Right cardiac atrium (tissue), 5 donors: ENCODE measurements around the gene CATSPER4. TPM values are rescaled to one million over a fixed set of nuclear protein-coding genes. Genes with fewer than 3 reads are reported as not detected.
A peak's percentile ranks its signal among the peaks of the same experiment; 100 is the strongest.
"Not testable (repeated sequence)": the region's sequence is repeated elsewhere in the genome, so short reads cannot be mapped to it uniquely, and the experiment has no call there.

Source experiments
- ATAC-seq, 2 donors: fragments of 200-7000 bp; cut with Tn5 transposase; one replicate each; pipeline versions ENCODE4 v1.8.0 to v1.9.1; 2020; ENCODE audit warnings: moderate library complexity in 2 of 2, mild to moderate bottlenecking in 1 of 2
- DNase-seq, 3 donors: peaks; one replicate each; pipeline ENCODE4 v3.0.0-alpha.2; 2020
- H3K27ac ChIP-seq: one replicate; pipeline ENCODE4 v1.5.1; 2013; ENCODE audit warnings: mild to moderate bottlenecking, low read length, control low read depth, moderate library complexity
- H3K27me3 ChIP-seq: one replicate; pipeline ENCODE4 v1.6.1; 2013; ENCODE audit not compliant: control insufficient read depth, insufficient read depth
- H3K4me1 ChIP-seq: one replicate; pipeline ENCODE4 v1.6.1; 2013; ENCODE audit warnings: low read length; ENCODE audit not compliant: control insufficient read depth, insufficient read depth
- H3K4me3 ChIP-seq: one replicate; pipeline ENCODE4 v1.5.1; 2013; ENCODE audit warnings: low read length, control low read depth
- H3K9me3 ChIP-seq: one replicate; pipeline ENCODE4 v1.6.1; 2013; ENCODE audit warnings: low read length; ENCODE audit not compliant: control insufficient read depth
- WGBS: extraction: QIAGEN DNeasy Blood & Tissue Kit; methylation state at CpG from one replicate; pipeline ENCODE4 v1.1.7; 2013; 5-methylcytosine and 5-hydroxymethylcytosine counted together
- intact Hi-C, 4 donors: fragments of 100-400 bp; cut with DNase I; formaldehyde crosslinking; loops; one replicate each; pipeline versions ENCODE4 v1.11.0 to v1.14.0; 2022 to 2023
- polyA plus RNA-seq: library from polyadenylated mRNA; stranded (reverse); fragments of 200-250 nt; gene quantifications from one replicate; pipeline ENCODE4 v1.2.3, GENCODE V29; 2013
- total RNA-seq, 4 donors: library from RNA; stranded (reverse); fragmentation: NEBNext Ultra II Directional; extraction: Animal tissue kit (Norgen Biotek cat#: 25700); gene quantifications; one replicate each; pipeline ENCODE4 v1.2.1, GENCODE V29; 2021
- donor health status: healthy with polysubstance abuse.
- donor health status: DM: no; HTN: yes; CAD: no.
- donor health status: DM: no; HTN: no; CAD: no.
- donor health status: DM: no; HTN: yes; CAD: no; lungs with severe emphysema.
- donor health status: DM: yes; HTN: yes; CAD: no.

The CATSPER4 gene
- total and polyA plus RNA-seq, 5 donors = not detected

DNA sequence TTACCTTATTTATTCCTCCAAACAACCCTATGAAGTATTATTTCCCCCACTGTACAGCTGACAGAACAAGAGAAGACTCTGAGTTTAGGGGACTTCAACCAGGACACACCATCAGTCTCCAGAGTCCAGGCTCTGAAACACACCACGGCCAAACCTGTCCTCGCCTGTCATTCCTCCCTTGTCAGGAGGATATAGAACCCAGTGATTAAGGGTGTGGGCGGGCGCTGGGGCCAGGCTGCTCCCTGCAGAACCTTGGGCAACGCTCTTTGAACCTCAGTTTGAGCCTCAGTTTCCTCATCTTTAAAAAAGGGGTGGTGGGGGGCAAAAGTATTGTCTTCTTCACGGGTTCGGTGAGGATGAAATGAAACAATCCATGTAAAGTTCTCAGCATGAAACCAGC is 34.2 kb downstream of the CATSPER4 start:
- H3K4me1 ChIP-seq = no peaks in the 10 kb centered on the region
- DNase-seq (no peak), ATAC-seq (no peak)
- 74% methylated on average over 7 of the region's 7 CpGs for WGBS
- H3K9me3 ChIP-seq = no peaks in the 10 kb centered on the region
- intact Hi-C loops = no loop called here
- no peak overlapping the region for H3K27ac ChIP-seq
- no peaks in the 10 kb centered on the region for H3K27me3 ChIP-seq
- no peak overlapping the region for H3K4me3 ChIP-seq

DNA sequence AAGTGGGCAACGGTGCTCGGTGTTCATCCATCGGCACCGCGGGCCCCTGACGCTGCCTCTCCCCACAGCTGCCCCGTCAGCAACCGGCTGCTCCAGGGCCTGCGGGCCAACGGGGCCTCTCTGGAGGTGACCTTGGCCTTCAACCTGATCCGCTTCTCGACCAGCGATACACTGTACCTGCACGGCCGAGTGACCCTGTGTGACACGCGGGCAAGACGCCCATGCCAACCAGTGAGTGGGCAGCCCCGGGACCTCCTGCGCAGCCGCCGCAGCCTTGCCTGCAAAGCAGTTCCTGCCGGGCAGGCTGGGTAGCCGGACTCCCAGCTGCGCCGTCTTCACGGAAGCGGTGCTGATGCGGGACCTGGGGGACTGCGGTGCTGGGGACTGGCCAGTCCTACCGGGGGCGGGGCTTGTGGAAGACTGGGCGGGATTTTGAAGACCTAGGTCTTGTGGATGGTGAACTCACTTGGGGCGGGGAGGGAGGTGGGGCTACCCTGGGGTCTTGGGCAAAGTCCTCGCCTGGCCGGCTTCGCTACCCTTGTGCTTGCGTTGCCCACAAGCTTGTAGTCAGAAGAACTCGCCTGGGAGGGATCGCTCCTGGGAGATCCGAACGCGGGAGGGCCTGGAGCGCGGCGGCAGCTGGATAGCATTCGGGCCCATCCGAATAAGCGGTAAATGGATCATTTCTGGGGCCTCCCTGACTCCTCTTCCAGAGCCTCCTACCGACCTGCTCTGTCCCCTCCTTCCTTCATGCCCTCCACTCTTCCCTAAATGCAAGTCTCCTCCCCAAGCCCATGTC is 34.8 kb downstream of the CATSPER4 start:
- DNase-seq (peak; percentile 66 to 87 (median 86)), ATAC-seq (peak; percentile 91 to 92)
- Histone ChIP-seq H3K4me3 (peak overlapping the region; percentile 19), H3K27me3 (no peaks in the 10 kb centered on the region), H3K9me3 (no peaks in the 10 kb centered on the region), H3K4me1 (no peaks in the 10 kb centered on the region), H3K27ac (no peak overlapping the region)
- 8% methylated on average over 50 of the region's 50 CpGs for WGBS
- intact Hi-C loops = no loop called here

DNA sequence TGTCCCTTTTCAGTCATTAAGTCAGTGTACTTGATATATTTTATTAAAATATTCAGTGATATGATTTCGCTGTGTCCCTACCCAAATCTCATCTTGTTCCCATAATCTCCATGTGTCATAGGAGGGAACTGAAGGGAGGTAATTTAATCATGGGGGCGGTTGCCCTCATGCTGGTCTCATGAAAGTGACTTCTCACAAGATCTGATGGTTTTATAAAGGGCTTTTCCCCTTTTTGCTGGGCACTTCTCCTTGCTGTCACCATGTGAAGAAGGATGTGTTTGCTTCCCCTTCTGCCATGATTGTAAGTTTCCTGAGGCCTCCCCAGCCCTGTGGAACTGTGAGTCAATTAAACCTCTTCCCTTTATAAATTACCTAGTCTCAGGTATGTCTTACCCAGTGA is 40.3 kb downstream of the CATSPER4 start:
- not testable (repeated sequence) for H3K4me3 ChIP-seq, ATAC-seq, H3K27ac ChIP-seq, H3K27me3 ChIP-seq, H3K4me1 ChIP-seq, H3K9me3 ChIP-seq, DNase-seq
- WGBS = 82% methylated on average over 2 of the region's 2 CpGs
- intact Hi-C loops = loop anchor here in 1 of 4 donors (10.0 kb wide), 1 partner anchor 66 kb away; the partner anchor contains the start of genes C1orf232 and ZNF593

DNA sequence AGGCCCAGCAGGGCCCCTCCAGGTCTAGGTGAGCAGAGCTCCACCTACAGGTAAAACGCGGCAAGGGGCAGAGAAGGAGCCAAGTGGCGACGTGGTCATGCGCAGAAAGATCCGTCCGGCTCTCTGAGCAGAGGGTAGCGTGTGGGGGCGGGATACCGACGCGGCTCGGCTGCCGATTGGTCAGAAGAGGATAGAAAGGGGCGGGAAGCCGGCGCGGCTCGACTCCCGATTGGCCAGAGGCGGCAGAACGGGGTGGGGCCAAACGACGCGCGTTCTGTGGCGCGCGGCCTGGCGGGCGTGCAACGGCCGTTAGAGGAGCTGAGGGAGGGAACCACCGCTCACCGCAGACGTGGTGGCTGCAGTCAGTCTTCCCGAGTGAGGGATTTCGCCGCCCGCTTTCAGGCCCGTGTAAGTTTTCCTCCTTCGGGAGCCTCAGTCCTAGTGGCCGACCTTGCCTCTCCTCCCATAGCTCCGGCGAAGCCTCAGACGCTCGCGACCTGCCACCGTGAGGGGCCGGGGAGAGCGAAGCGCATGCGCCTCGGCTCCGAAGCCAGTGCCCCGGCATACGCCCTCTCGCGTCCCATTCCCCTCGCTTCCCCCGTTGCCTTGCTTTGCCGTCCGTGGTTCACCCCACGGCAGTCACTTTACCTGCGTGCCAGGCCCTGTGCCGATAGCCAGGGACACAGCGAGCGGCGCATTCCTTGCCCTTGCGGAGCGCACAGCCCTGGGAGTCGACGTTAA is 43.7 kb downstream of the CATSPER4 start, which contains the start of gene CEP85:
CEP85 (plus strand) TSS at position 298 of the 741 bp plus-strand sequence. CDS start 5,584 bp downstream, outside the sequence.
- DNase-seq = peak; percentile 98 to 99 (median 99)
- Histone ChIP-seq H3K4me1 (no peaks in the 10 kb centered on the region), H3K27me3 (no peaks in the 10 kb centered on the region), H3K4me3 (peak within 1 kb of the TSS; percentile 54), H3K9me3 (no peaks in the 10 kb centered on the region), H3K27ac (peak within 1 kb of the TSS; percentile 62)
- intact Hi-C loops = loop anchor here in 1 of 4 donors (10.0 kb wide), 1 partner anchor 69 kb away; the partner anchor contains the start of genes C1orf232 and ZNF593
- peak; percentile 100 for ATAC-seq
- under 1% methylated on average over 73 of the region's 73 CpGs for WGBS

DNA sequence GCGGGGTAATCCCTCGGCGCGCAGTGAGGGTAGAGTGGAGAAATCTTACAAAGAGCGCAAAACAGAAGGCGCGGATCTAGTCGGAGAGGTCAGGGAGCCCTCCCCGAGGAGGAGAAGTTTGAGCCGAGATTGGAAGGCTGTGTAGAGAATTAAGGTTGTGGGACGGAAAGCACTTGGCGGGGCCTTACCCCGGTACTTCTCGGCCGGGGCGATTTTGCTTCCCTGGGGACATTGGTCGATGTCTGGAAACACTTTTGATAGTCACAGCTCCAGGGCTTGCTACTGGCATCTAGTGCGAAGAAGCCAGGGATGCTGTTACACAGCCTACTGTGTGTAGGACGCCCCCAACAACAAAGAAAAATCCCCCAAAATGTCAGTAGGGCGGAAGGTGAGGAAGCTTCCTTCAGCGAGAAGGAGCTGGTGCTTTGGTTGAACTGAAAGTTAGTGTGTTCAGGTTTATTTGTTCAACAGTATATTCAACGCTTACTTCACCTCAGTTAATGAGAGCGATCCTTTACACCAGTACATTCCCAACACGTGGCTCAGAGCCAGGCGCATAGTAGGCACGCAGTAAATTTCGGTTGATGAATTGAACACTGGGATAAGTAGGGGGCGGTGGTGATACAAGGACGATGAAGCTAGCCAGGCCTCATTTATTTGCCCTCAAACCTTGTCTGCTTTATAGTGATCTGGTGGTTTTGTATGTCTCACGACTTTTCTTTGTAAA is 44.4 kb downstream of the CATSPER4 start:
- ATAC-seq = no peak
- WGBS = 4% methylated on average over 30 of the region's 30 CpGs

DNA sequence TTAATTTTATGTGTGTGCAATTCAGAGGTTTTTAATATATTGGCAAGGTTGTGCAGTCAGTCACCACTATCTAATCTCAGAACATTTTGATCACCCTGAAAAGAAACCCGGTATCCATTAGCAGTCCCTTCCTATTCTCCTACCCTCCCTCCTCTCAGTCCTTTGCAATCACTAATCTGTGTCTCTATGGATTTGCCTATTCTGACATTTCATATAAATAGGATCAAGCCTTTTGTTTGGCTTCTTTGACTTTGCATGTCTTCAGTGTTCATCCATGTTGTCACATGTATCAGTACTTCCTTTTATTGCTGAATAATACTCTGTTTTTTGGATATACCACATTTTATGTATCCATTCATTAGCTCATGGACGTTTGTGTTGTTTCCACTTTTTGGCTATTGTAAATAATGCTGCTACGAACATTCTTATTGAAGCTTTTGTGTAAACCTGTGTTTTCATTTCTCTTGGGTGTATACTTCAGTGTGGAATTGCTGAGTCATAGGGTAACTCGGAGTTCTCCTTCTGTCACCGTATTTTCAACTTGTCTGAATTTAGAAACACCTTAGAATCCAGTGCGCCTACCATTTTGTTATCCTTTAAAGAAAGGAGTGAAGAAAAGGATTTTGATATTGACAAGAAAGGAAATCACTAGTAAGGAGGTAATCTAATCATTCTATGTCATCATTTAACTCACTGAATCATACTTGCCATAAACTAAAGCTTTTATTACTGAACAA is 47.0 kb downstream of the CATSPER4 start:
- Histone ChIP-seq H3K9me3 (no peaks in the 10 kb centered on the region), H3K4me3 (no peak overlapping the region), H3K27me3 (no peaks in the 10 kb centered on the region), H3K4me1 (no peaks in the 10 kb centered on the region), H3K27ac (no peak overlapping the region)
- no peak for ATAC-seq
- 66% methylated on average over 6 of the region's 6 CpGs for WGBS
- no peak for DNase-seq
- intact Hi-C loops = loop anchor here in 1 of 4 donors (10.0 kb wide), 1 partner anchor 73 kb away; the partner anchor contains the start of genes C1orf232 and ZNF593

More for the DNA sequence above, 44.4 kb downstream of the CATSPER4 start:
- DNase-seq = peak in 1 of 3 donors; percentile 50
- no peaks in the 10 kb centered on the region for H3K9me3 ChIP-seq
- no peaks in the 10 kb centered on the region for H3K27me3 ChIP-seq
- H3K4me1 ChIP-seq = no peaks in the 10 kb centered on the region
- intact Hi-C loops = loop anchor here in 1 of 4 donors (10.0 kb wide), 1 partner anchor 70 kb away; the partner anchor contains the start of genes C1orf232 and ZNF593
- peak overlapping the region; percentile 54 for H3K4me3 ChIP-seq
- peak overlapping the region; percentile 62 for H3K27ac ChIP-seq

DNA sequence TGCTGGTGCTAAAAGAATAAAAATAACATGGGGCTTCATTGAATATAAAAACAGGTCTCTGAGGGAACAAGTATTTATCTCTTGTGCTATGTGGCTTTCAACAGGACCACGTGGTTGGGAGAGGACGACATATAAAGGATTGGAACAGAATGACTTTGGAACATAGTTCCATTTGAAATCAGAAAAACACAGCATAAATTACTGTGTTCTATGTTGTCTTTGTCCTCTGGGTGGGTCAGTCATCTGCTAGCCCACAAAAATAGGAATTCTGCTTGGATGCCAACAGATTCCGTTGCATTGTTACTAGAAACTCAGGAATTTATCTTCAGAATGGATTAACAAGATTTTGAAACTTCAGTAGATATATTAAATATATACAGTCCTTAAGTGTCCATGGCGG is 49.5 kb downstream of the CATSPER4 start:
- H3K27ac ChIP-seq = no peak overlapping the region
- DNase-seq (no peak), ATAC-seq (no peak)
- no peaks in the 10 kb centered on the region for H3K9me3 ChIP-seq
- intact Hi-C loops = loop anchor here in 1 of 4 donors (10.0 kb wide), 1 partner anchor 75 kb away; the partner anchor contains the start of genes C1orf232 and ZNF593
- H3K4me1 ChIP-seq = no peaks in the 10 kb centered on the region
- WGBS = 66% methylated on average over 4 of the region's 4 CpGs
- no peaks in the 10 kb centered on the region for H3K27me3 ChIP-seq
- no peak overlapping the region for H3K4me3 ChIP-seq

Other genes starting within 250 kb of the CATSPER4 start
- 1 to 10 TPM; 3.9 to 5.6 (median 4.2) TPM for gene PAFAH2, start 192.5 kb upstream of the CATSPER4 start, total RNA-seq
- gene PAFAH2, start 192.5 kb upstream of the CATSPER4 start, polyA plus RNA-seq = 2.0 TPM
- gene EXTL1, start 168.8 kb upstream of the CATSPER4 start, total RNA-seq = 1 to 10 TPM in 3 of 4 donors, under 1 TPM in 1; 0.78 to 4.3 (median 2.7) TPM
- 2.2 TPM for gene EXTL1, start 168.8 kb upstream of the CATSPER4 start, polyA plus RNA-seq
- gene SLC30A2, start 144.5 kb upstream of the CATSPER4 start, total RNA-seq = under 1 TPM; 0.24 to 0.48 (median 0.41) TPM
- gene SLC30A2, start 144.5 kb upstream of the CATSPER4 start, polyA plus RNA-seq = 0.36 TPM
- 100 to 1,000 TPM; 121 to 194 (median 155) TPM for gene TRIM63, start 123.0 kb upstream of the CATSPER4 start, total RNA-seq
- gene TRIM63, start 123.0 kb upstream of the CATSPER4 start, polyA plus RNA-seq = 184 TPM
- gene PDIK1L, start 78.8 kb upstream of the CATSPER4 start, total RNA-seq = 1 to 10 TPM; 3.7 to 5.2 (median 4.5) TPM
- 1.1 TPM for gene PDIK1L, start 78.8 kb upstream of the CATSPER4 start, polyA plus RNA-seq
- gene FAM110D, start 31.5 kb upstream of the CATSPER4 start, total RNA-seq = 1 to 10 TPM; 1.9 to 2.7 (median 2.5) TPM
- 4.2 TPM for gene FAM110D, start 31.5 kb upstream of the CATSPER4 start, polyA plus RNA-seq
- gene C1orf232, start 21.6 kb upstream of the CATSPER4 start, total RNA-seq = not detected
- not detected for gene C1orf232, start 21.6 kb upstream of the CATSPER4 start, polyA plus RNA-seq
- 10 to 100 TPM; 14.4 to 24.2 (median 20.5) TPM for gene ZNF593, start 20.7 kb upstream of the CATSPER4 start, total RNA-seq
- 31.9 TPM for gene ZNF593, start 20.7 kb upstream of the CATSPER4 start, polyA plus RNA-seq
- gene ZNF593OS, start 18.8 kb upstream of the CATSPER4 start, total RNA-seq = not detected
- 0.18 TPM for gene ZNF593OS, start 18.8 kb upstream of the CATSPER4 start, polyA plus RNA-seq
- 1 to 10 TPM in 3 of 4 donors, under 1 TPM in 1; 0.62 to 1.8 (median 1.4) TPM for gene CNKSR1, start 13.1 kb upstream of the CATSPER4 start, total RNA-seq
- 0.86 TPM for gene CNKSR1, start 13.1 kb upstream of the CATSPER4 start, polyA plus RNA-seq
- gene CEP85, start 43.6 kb downstream of the CATSPER4 start, total RNA-seq = 10 to 100 TPM; 18.9 to 56.2 (median 32.9) TPM
- 20.7 TPM for gene CEP85, start 43.6 kb downstream of the CATSPER4 start, polyA plus RNA-seq
- 10 to 100 TPM; 28.9 to 71.3 (median 51.1) TPM for gene SH3BGRL3, start 89.5 kb downstream of the CATSPER4 start, total RNA-seq
- gene SH3BGRL3, start 89.5 kb downstream of the CATSPER4 start, polyA plus RNA-seq = 41.9 TPM
- 10 to 100 TPM; 13.7 to 18.5 (median 16.0) TPM for gene UBXN11, start 116.0 kb downstream of the CATSPER4 start, total RNA-seq
- 13.3 TPM for gene UBXN11, start 116.0 kb downstream of the CATSPER4 start, polyA plus RNA-seq
- gene CD52, start 127.4 kb downstream of the CATSPER4 start, total RNA-seq = 1 to 10 TPM; 1.8 to 5.7 (median 4.1) TPM
- 4.5 TPM for gene CD52, start 127.4 kb downstream of the CATSPER4 start, polyA plus RNA-seq
- not detected for gene CRYBG2, start 163.5 kb downstream of the CATSPER4 start, total RNA-seq
- not detected for gene CRYBG2, start 163.5 kb downstream of the CATSPER4 start, polyA plus RNA-seq
- gene ZNF683, start 182.1 kb downstream of the CATSPER4 start, total RNA-seq = under 1 TPM in 1 of 4 donors, not detected in 3; 0.23 TPM
- gene ZNF683, start 182.1 kb downstream of the CATSPER4 start, polyA plus RNA-seq = not detected
- gene LIN28A, start 220.2 kb downstream of the CATSPER4 start, total RNA-seq = not detected
- not detected for gene LIN28A, start 220.2 kb downstream of the CATSPER4 start, polyA plus RNA-seq
- gene DHDDS, start 241.7 kb downstream of the CATSPER4 start, total RNA-seq = 10 to 100 TPM; 27.0 to 34.0 (median 30.0) TPM
- gene DHDDS, start 241.7 kb downstream of the CATSPER4 start, polyA plus RNA-seq = 21.5 TPM